ENCODE measurements around the gene VCL. TPM values are rescaled to one million over a fixed set of nuclear protein-coding genes. Genes with fewer than 3 reads are reported as not detected.
"Not testable (repeated sequence)": the region's sequence is repeated elsewhere in the genome, so short reads cannot be mapped to it uniquely, and the experiment has no call there.

Gene VCL
- total RNA-seq, 4 donors from 2014 or later, result 99.2 to 120 (median 106) TPM

DNA sequence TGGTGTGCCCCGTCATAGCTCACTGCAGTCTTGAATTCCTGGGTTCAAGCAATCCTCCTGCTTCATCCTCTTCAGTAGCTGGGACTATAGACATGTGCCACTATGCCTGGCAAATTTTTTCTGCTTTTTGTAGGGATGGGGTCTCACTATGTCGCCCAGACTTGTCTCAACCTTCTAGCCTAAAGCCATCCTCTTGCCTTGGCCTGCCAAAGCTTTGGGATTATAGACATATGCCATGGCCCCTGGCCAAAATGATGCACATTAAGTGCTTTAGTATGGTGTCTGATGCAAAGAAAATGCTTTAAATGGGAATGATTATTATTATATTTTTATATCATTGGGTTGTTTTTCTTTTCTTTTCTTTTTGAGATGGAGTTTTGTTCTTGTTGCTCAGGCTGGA, 33.2 kb upstream of the VCL start:
- Histone ChIP-seq H3K27me3 (no peaks in the 10 kb centered on the region), H3K9me3 (no peaks in the 10 kb centered on the region), H3K4me1 (peaks cover 0 to 33% (median 6%) of the 10 kb centered on the region in 4 donors), H3K27ac (no peak overlapping the region), H3K36me3 (no peaks in the 10 kb centered on the region), H3K4me3 (no peak overlapping the region)
- 92 to 96% methylated on average over 2 of the region's 2 CpGs for WGBS, 2 donors
- no peak for DNase-seq (ENCODE audit: low spot score in 2 of 2)
- TF ChIP-seq POLR2A (IDR thresholded peaks at IDR 0.05) (no peak), CTCF (IDR thresholded peaks at IDR 0.05) (no peak), EP300 (IDR thresholded peaks at IDR 0.05) (no peak)

GRCh38 chr10:73965267-73965889, 32.5 kb upstream of the VCL start:
- not testable (repeated sequence) for H3K9me3 ChIP-seq; H3K4me3 ChIP-seq; DNase-seq (ENCODE audit: low spot score in 2 of 2); H3K27me3 ChIP-seq; H3K36me3 ChIP-seq
- Histone ChIP-seq H3K4me1 (peaks cover 0 to 33% (median 6%) of the 10 kb centered on the region in 4 donors), H3K27ac (peak overlapping the region; percentile 5 to 83 (median 74))
- 75 to 77% methylated on average over 12 of the region's 12 CpGs for WGBS, 2 donors

- Histone ChIP-seq H3K36me3 (no peaks in the 10 kb centered on the region), H3K9me3 (no peaks in the 10 kb centered on the region), H3K4me1 (peaks cover 0 to 33% (median 6%) of the 10 kb centered on the region in 4 donors), H3K4me3 (peak overlapping the region in 2 of 4 donors; percentile 16 to 18), H3K27ac (peak overlapping the region; percentile 5 to 83 (median 74)), H3K27me3 (no peaks in the 10 kb centered on the region)
- WGBS, 2 donors, result 13 to 20% methylated on average over 16 of the region's 16 CpGs
- DNase-seq (ENCODE audit: low spot score in 2 of 2), result peak; percentile 43 to 64
- peak in 1 of 2 donors; percentile 30 for TF ChIP-seq POLR2A (IDR thresholded peaks at IDR 0.05)
- no peak for TF ChIP-seq CTCF (IDR thresholded peaks at IDR 0.05)
- peak; percentile 37 to 71 for TF ChIP-seq EP300 (IDR thresholded peaks at IDR 0.05)
Measured at GRCh38 chr10:73965890-73966768, 31.8 kb upstream of the VCL start.

DNA sequence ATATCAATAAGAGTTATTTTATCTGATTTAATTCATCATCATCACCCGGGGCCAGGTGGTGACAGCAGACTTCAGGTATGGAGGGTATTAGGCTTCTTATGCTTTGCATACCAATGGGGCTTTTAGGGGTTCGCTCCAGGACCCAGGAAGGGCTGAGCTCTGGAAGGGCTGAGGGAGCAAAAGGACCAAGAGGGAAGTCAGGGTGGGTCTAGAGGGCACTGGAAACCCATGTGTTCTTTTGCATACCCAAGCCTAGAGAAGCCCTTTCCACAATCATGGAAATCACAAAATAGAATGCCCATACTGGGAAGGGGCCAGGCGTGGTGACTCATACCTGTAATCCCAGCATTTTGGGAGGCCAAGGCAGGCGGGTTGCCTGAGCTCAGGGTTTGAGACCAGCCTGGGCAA, 30.9 kb upstream of the VCL start:
- WGBS, 2 donors, result 87 to 91% methylated on average over 4 of the region's 4 CpGs
- no peaks in the 10 kb centered on the region for H3K9me3 ChIP-seq
- H3K27me3 ChIP-seq, result no peaks in the 10 kb centered on the region
- peak overlapping the region in 3 of 4 donors; percentile 57 to 83 (median 82) for H3K27ac ChIP-seq
- H3K4me3 ChIP-seq, result no peak overlapping the region
- H3K36me3 ChIP-seq, result no peaks in the 10 kb centered on the region
- peaks cover 0 to 33% (median 6%) of the 10 kb centered on the region in 4 donors for H3K4me1 ChIP-seq
- no peak for DNase-seq (ENCODE audit: low spot score in 2 of 2)
- no peak for TF ChIP-seq EP300 (IDR thresholded peaks at IDR 0.05)
- TF ChIP-seq CTCF (IDR thresholded peaks at IDR 0.05), result no peak
- no peak for TF ChIP-seq POLR2A (IDR thresholded peaks at IDR 0.05)

- Histone ChIP-seq H3K27me3 (no peaks in the 10 kb centered on the region), H3K4me1 (peaks cover 0 to 33% (median 6%) of the 10 kb centered on the region in 4 donors), H3K4me3 (no peak overlapping the region), H3K27ac (peak overlapping the region in 2 of 4 donors; percentile 32 to 52), H3K9me3 (no peaks in the 10 kb centered on the region), H3K36me3 (no peaks in the 10 kb centered on the region)
- WGBS, 2 donors, result 81 to 84% methylated on average over 5 of the region's 5 CpGs
- TF ChIP-seq POLR2A (IDR thresholded peaks at IDR 0.05) (no peak), EP300 (IDR thresholded peaks at IDR 0.05) (no peak), CTCF (IDR thresholded peaks at IDR 0.05) (no peak)
- DNase-seq (ENCODE audit: low spot score in 2 of 2), result no peak
Measured at GRCh38 chr10:73967544-73967943, 30.4 kb upstream of the VCL start.
